IMR-90 (cell line): ENCODE data around the gene ERICH2. TPM values are rescaled to one million over a fixed set of nuclear protein-coding genes. Genes with fewer than 3 reads are reported as not detected.

Source experiments
- ATAC-seq: fragments of 200-7000 bp; cut with Tn5 transposase; 2 replicates; pipeline ENCODE4 v1.9.1; 2020; ENCODE audit warnings: low read depth, mild to moderate bottlenecking, moderate library complexity
- BruUV-seq: library from RNA; stranded (reverse); fragments of 400-500 nt; replicated peaks from 2 replicates; lab custom pipeline; 2021; lab: Mats Ljungman, UMichigan
- CTCF ChIA-PET: fragments of 300-600 bp; formaldehyde crosslinking; extraction: SDS; loops from one replicate; lab custom pipeline; 2021; ENCODE audit warnings: antibody characterized with exemption; lab: Yijun Ruan, JAX
- POLR2A ChIA-PET: fragments of 300-600 bp; sonication (Branson Sonifier 250); formaldehyde crosslinking; loops from one replicate; lab custom pipeline; 2022; ENCODE audit warnings: antibody characterized with exemption; ENCODE audit not compliant: unreplicated experiment; lab: Charles Lee
- DNase-seq: peaks from one replicate; pipeline ENCODE4 v3.0.0; 2013
- H2AFZ ChIP-seq: replicated peaks from 2 replicates; pipeline ENCODE3; 2013; ENCODE audit warnings: low read length, mild to moderate bottlenecking; ENCODE audit not compliant: poor library complexity
- H2AK5ac ChIP-seq: 2 replicates; pipeline ENCODE4 v1.6.1; 2013; ENCODE audit warnings: low read depth, low read length, inconsistent platforms
- H2AK9ac ChIP-seq: replicated peaks from 2 replicates; pipeline ENCODE3; 2013; ENCODE audit warnings: mild to moderate bottlenecking, low read depth, low read length, moderate library complexity; ENCODE audit not compliant: poor library complexity
- H2BK120ac ChIP-seq: 2 replicates; pipeline ENCODE4 v1.6.1; 2013; ENCODE audit warnings: low read depth, low read length, inconsistent platforms
- H2BK15ac ChIP-seq: 3 replicates; pipeline ENCODE4 v1.6.1; 2013; ENCODE audit warnings: low read depth, low read length, inconsistent platforms
- H2BK20ac ChIP-seq: 2 replicates; pipeline ENCODE4 v1.6.1; 2013; ENCODE audit warnings: low read depth, mild to moderate bottlenecking, inconsistent platforms, low read length, moderate library complexity
- H2BK5ac ChIP-seq: 2 replicates; pipeline ENCODE4 v1.6.1; 2013; ENCODE audit warnings: mild to moderate bottlenecking, low read depth, low read length, inconsistent platforms; ENCODE audit not compliant: poor library complexity, severe bottlenecking
- H3K14ac ChIP-seq: replicated peaks from 2 replicates; pipeline ENCODE4 v1.6.1; 2013; ENCODE audit warnings: low read depth, low read length, inconsistent platforms
- H3K18ac ChIP-seq: 2 replicates; pipeline ENCODE4 v1.6.1; 2013; ENCODE audit warnings: low read depth, low read length, control low read depth
- H3K23ac ChIP-seq: 2 replicates; pipeline ENCODE4 v1.6.1; 2013; ENCODE audit warnings: low read depth, low read length, inconsistent platforms
- H3K27ac ChIP-seq: 2 replicates; pipeline ENCODE4 v1.5.1; 2013; ENCODE audit warnings: mild to moderate bottlenecking, control low read depth, low read length; ENCODE audit not compliant: insufficient read depth
- H3K27me3 ChIP-seq: 2 replicates; pipeline ENCODE4 v1.6.1; 2013; ENCODE audit warnings: low read length; ENCODE audit not compliant: control insufficient read depth, insufficient read depth
- H3K36me3 ChIP-seq: 2 replicates; pipeline ENCODE4 v1.6.1; 2013; ENCODE audit warnings: low read length, mixed read lengths; ENCODE audit not compliant: control insufficient read depth, insufficient read depth
- H3K4ac ChIP-seq: 2 replicates; pipeline ENCODE4 v1.6.1; 2013; ENCODE audit warnings: low read depth, low read length, inconsistent platforms
- H3K4me1 ChIP-seq: 2 replicates; pipeline ENCODE4 v1.6.1; 2013; ENCODE audit warnings: low read length, mixed read lengths; ENCODE audit not compliant: control insufficient read depth, insufficient read depth
- H3K4me2 ChIP-seq: 2 replicates; pipeline ENCODE4 v1.6.1; 2013; ENCODE audit warnings: low read depth, mild to moderate bottlenecking, control low read depth, low read length, moderate library complexity
- H3K4me3 ChIP-seq: 2 replicates; pipeline ENCODE4 v1.5.1; 2013; ENCODE audit warnings: low read depth, mild to moderate bottlenecking, control low read depth, low read length, moderate library complexity; ENCODE audit not compliant: insufficient read depth
- H3K56ac ChIP-seq: 2 replicates; pipeline ENCODE4 v1.6.1; 2013; ENCODE audit warnings: low read length, inconsistent platforms; ENCODE audit not compliant: insufficient read depth; ENCODE audit errors: extremely low read depth
- H3K79me1 ChIP-seq, 2 experiments: 2 replicates each; pipeline ENCODE4 v1.6.1; 2013; ENCODE audit warnings: low read length in 2 of 2, inconsistent platforms in 1 of 2, low read depth in 1 of 2
- H3K9ac ChIP-seq: 2 replicates; pipeline ENCODE4 v1.6.1; 2013; ENCODE audit warnings: low read depth, low read length, control low read depth
- H3K9me1 ChIP-seq: 2 replicates; pipeline ENCODE4 v1.6.1; 2013; ENCODE audit warnings: low read length, inconsistent platforms; ENCODE audit not compliant: insufficient read depth
- H3K9me3 ChIP-seq: 2 replicates; pipeline ENCODE4 v1.6.1; 2013; ENCODE audit warnings: low read length; ENCODE audit not compliant: control insufficient read depth, insufficient read depth
- H4K20me1 ChIP-seq: 2 replicates; pipeline ENCODE4 v1.6.1; 2013; ENCODE audit warnings: low read length, inconsistent platforms; ENCODE audit not compliant: insufficient read depth
- H4K5ac ChIP-seq: 2 replicates; pipeline ENCODE4 v1.6.1; 2013; ENCODE audit warnings: mild to moderate bottlenecking, low read depth, low read length, control low read depth
- H4K8ac ChIP-seq, 2 experiments: 2 replicates each; pipeline ENCODE4 v1.6.1; 2013; ENCODE audit warnings: low read depth in 2 of 2, low read length in 2 of 2, control low read depth in 1 of 2, inconsistent platforms in 1 of 2
- H4K91ac ChIP-seq: 2 replicates; pipeline ENCODE4 v1.6.1; 2013; ENCODE audit warnings: low read depth, low read length, inconsistent platforms; ENCODE audit not compliant: insufficient read depth
- BHLHE40 ChIP-seq: fragments of 150-350 bp; IDR thresholded peaks from 2 replicates; pipeline ENCODE4 v1.6.1; 2016; ENCODE audit warnings: mild to moderate bottlenecking, low read depth, low read length
- CEBPB ChIP-seq: IDR thresholded peaks from 2 replicates; pipeline ENCODE4 v1.6.1; 2012; ENCODE audit warnings: low read depth, low read length, improper control_type of control experiment
- CHD1 ChIP-seq: IDR thresholded peaks from 2 replicates; pipeline ENCODE4 v1.6.1; 2012; ENCODE audit warnings: low read depth, low read length, improper control_type of control experiment
- ELK1 ChIP-seq: fragments of 150-350 bp; IDR thresholded peaks from 2 replicates; pipeline ENCODE4 v1.6.1; 2016; ENCODE audit warnings: low read depth, mild to moderate bottlenecking, low read length, moderate library complexity, borderline replicate concordance
- FOS ChIP-seq: fragments of 150-350 bp; IDR thresholded peaks from 2 replicates; pipeline ENCODE4 v1.6.1; 2016; ENCODE audit warnings: low read depth, low read length
- MAFK ChIP-seq: IDR thresholded peaks from 2 replicates; pipeline ENCODE4 v1.6.1; 2012; ENCODE audit warnings: low read depth, low read length, improper control_type of control experiment
- MXI1 ChIP-seq: IDR thresholded peaks from 2 replicates; pipeline ENCODE4 v1.6.1; 2012; ENCODE audit warnings: low read depth, mild to moderate bottlenecking, low read length, moderate library complexity, borderline replicate concordance
- NFE2L2 ChIP-seq: fragments of 150-350 bp; IDR thresholded peaks from 2 replicates; pipeline ENCODE4 v1.6.1; 2016; ENCODE audit warnings: low read depth, mild to moderate bottlenecking, low read length
- RCOR1 ChIP-seq: IDR thresholded peaks from 2 replicates; pipeline ENCODE4 v1.6.1; 2012; ENCODE audit warnings: mild to moderate bottlenecking, low read length, improper control_type of control experiment; ENCODE audit not compliant: insufficient replicate concordance
- RFX5 ChIP-seq: IDR thresholded peaks from 2 replicates; pipeline ENCODE4 v1.8.0; 2012; ENCODE audit warnings: low read depth, mild to moderate bottlenecking, low read length, moderate library complexity
- WGBS, 2 experiments: methylation state at CpG; one replicate each; pipeline versions ENCODE4 v1.1.5 to v1.1.7; 2013; ENCODE audit warnings: missing lambda C conversion rate in 2 of 2; ENCODE audit not compliant: insufficient read length in 1 of 2; ENCODE audit errors: extremely low coverage in 2 of 2; 5-methylcytosine and 5-hydroxymethylcytosine counted together
- dilution Hi-C: fragments of 300-500 bp; cut with HindIII; formaldehyde crosslinking; loops from one replicate; pipeline ENCODE4 v1.14.3; 2018; ENCODE audit warnings: low sequenced_read_pairs; ENCODE audit not compliant: unreplicated experiment
- in situ Hi-C: fragments of 300-500 bp; cut with MboI; formaldehyde crosslinking; loops from 3 replicates; pipeline ENCODE4 v1.14.3; 2019; ENCODE audit warnings: low sequenced_read_pairs, inconsistent platforms, mixed read lengths
- intact Hi-C: fragments of 100-400 bp; cut with micrococcal nuclease; formaldehyde crosslinking; loops from 2 replicates; pipeline ENCODE4 v1.10.0; 2022
- polyA plus RNA-seq, 3 experiments: library from polyadenylated mRNA; depleted of rRNA; stranded (reverse); fragments of >200 nt; gene quantifications; 2 replicates each; pipeline ENCODE4 v1.2.3, GENCODE V29; 2012; ENCODE audit warnings: low replicate concordance in 1 of 3
- total RNA-seq: library from RNA; depleted of rRNA; stranded (reverse); fragments of >200 nt; gene quantifications from 2 replicates; pipeline ENCODE4 v1.2.3, GENCODE V29; 2012
- TF ChIP-seq, protein P1 (sequence below): fragments of 150-350 bp; IDR thresholded peaks from 2 replicates; pipeline ENCODE4 v1.6.1; 2017; ENCODE audit warnings: mild to moderate bottlenecking, antibody characterized with exemption, low read length, low read depth

ERICH2 gene
- total and polyA plus RNA-seq, 2 of the 4 experiments (the other 2 are of a cell fraction), result not detected

- CTCF ChIA-PET, result no interaction called here
- dilution Hi-C loops, result no loop called here
- Histone ChIP-seq H2AFZ (no peak overlapping the region), H3K9ac (no peak overlapping the region), H3K79me1 (no peaks in the 10 kb centered on the region), H2AK9ac (no peak overlapping the region), H3K14ac (no peak overlapping the region), H3K23ac (no peak overlapping the region), H3K27ac (no peak overlapping the region), H3K4me1 (no peaks in the 10 kb centered on the region), H3K4me2 (no peak overlapping the region), H2BK120ac (no peak overlapping the region), H3K27me3 (peaks cover 9% of the 10 kb centered on the region; the same call in 1 of the 2 replicates), H3K9me1 (no peaks in the 10 kb centered on the region), H4K91ac (no peak overlapping the region), H3K9me3 (no peaks in the 10 kb centered on the region), H4K20me1 (no peaks in the 10 kb centered on the region), H3K4me3 (no peak overlapping the region), H2AK5ac (no peak overlapping the region), H3K56ac (no peak overlapping the region), H4K5ac (no peak overlapping the region), H4K8ac (no peak overlapping the region), H3K36me3 (no peaks in the 10 kb centered on the region), H2BK20ac (no peak overlapping the region), H2BK5ac (no peak overlapping the region), H3K4ac (no peak overlapping the region), H2BK15ac (no peak overlapping the region), H3K18ac (no peak overlapping the region)
- DNase-seq (no peak), ATAC-seq (no peak)
- POLR2A ChIA-PET, result no interaction called here
- intact Hi-C loops, result no loop called here
- BruUV-seq, result no TSS peak
- in situ Hi-C loops, result no loop called here
- TF ChIP-seq FOS, result no peak
- no peak for TF ChIP-seq MXI1
- TF ChIP-seq MAFK, result no peak
- no peak for TF ChIP-seq CEBPB
- TF ChIP-seq, protein P1, sequence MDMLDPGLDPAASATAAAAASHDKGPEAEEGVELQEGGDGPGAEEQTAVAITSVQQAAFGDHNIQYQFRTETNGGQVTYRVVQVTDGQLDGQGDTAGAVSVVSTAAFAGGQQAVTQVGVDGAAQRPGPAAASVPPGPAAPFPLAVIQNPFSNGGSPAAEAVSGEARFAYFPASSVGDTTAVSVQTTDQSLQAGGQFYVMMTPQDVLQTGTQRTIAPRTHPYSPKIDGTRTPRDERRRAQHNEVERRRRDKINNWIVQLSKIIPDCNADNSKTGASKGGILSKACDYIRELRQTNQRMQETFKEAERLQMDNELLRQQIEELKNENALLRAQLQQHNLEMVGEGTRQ, result no peak
- TF ChIP-seq RCOR1, result no peak
- no peak for TF ChIP-seq CHD1
- no peak for TF ChIP-seq BHLHE40
- no peak for TF ChIP-seq ELK1
- no peak for TF ChIP-seq RFX5
- no peak for TF ChIP-seq NFE2L2
- WGBS, 2 experiments, result no CpG with 5 or more reads among the region's 4 CpGs
These were observed 60.9 kb downstream of the ERICH2 start for GRCh38 chr2:170831115-170831514.
